ENCODE results near the gene TMEM14A.

GRCh38 chr6:52664186-52664990 lies 6.5 kb upstream of the TMEM14A start:
- TF ChIP-seq CTCF (IDR thresholded peaks at IDR 0.05; ENCODE audit: low read length) (no peak), EZH2 (IDR thresholded peaks at IDR 0.05; ENCODE audit: borderline replicate concordance, low read length) (no peak)
